IMR-90 (cell line): ENCODE measurements around the gene SAMD15. TPM values are rescaled to one million over a fixed set of nuclear protein-coding genes. Genes with fewer than 3 reads are reported as not detected.

Source experiments
- ATAC-seq: fragments of 200-7000 bp; cut with Tn5 transposase; 2 replicates; pipeline ENCODE4 v1.9.1; 2020; ENCODE audit warnings: low read depth, mild to moderate bottlenecking, moderate library complexity
- BruUV-seq: library from RNA; stranded (reverse); fragments of 400-500 nt; replicated peaks from 2 replicates; lab custom pipeline; 2021; lab: Mats Ljungman, UMichigan
- CTCF ChIA-PET: fragments of 300-600 bp; formaldehyde crosslinking; extraction: SDS; loops from one replicate; lab custom pipeline; 2021; ENCODE audit warnings: antibody characterized with exemption; lab: Yijun Ruan, JAX
- POLR2A ChIA-PET: fragments of 300-600 bp; sonication (Branson Sonifier 250); formaldehyde crosslinking; loops from one replicate; lab custom pipeline; 2022; ENCODE audit warnings: antibody characterized with exemption; ENCODE audit not compliant: unreplicated experiment; lab: Charles Lee
- DNase-seq: peaks from one replicate; pipeline ENCODE4 v3.0.0; 2013
- H2AFZ ChIP-seq: replicated peaks from 2 replicates; pipeline ENCODE3; 2013; ENCODE audit warnings: low read length, mild to moderate bottlenecking; ENCODE audit not compliant: poor library complexity
- H2AK5ac ChIP-seq: 2 replicates; pipeline ENCODE4 v1.6.1; 2013; ENCODE audit warnings: low read depth, low read length, inconsistent platforms
- H2AK9ac ChIP-seq: replicated peaks from 2 replicates; pipeline ENCODE3; 2013; ENCODE audit warnings: mild to moderate bottlenecking, low read depth, low read length, moderate library complexity; ENCODE audit not compliant: poor library complexity
- H2BK120ac ChIP-seq: 2 replicates; pipeline ENCODE4 v1.6.1; 2013; ENCODE audit warnings: low read depth, low read length, inconsistent platforms
- H2BK15ac ChIP-seq: 3 replicates; pipeline ENCODE4 v1.6.1; 2013; ENCODE audit warnings: low read depth, low read length, inconsistent platforms
- H2BK20ac ChIP-seq: 2 replicates; pipeline ENCODE4 v1.6.1; 2013; ENCODE audit warnings: low read depth, mild to moderate bottlenecking, inconsistent platforms, low read length, moderate library complexity
- H2BK5ac ChIP-seq: 2 replicates; pipeline ENCODE4 v1.6.1; 2013; ENCODE audit warnings: mild to moderate bottlenecking, low read depth, low read length, inconsistent platforms; ENCODE audit not compliant: poor library complexity, severe bottlenecking
- H3K14ac ChIP-seq: replicated peaks from 2 replicates; pipeline ENCODE4 v1.6.1; 2013; ENCODE audit warnings: low read depth, low read length, inconsistent platforms
- H3K18ac ChIP-seq: 2 replicates; pipeline ENCODE4 v1.6.1; 2013; ENCODE audit warnings: low read depth, low read length, control low read depth
- H3K23ac ChIP-seq: 2 replicates; pipeline ENCODE4 v1.6.1; 2013; ENCODE audit warnings: low read depth, low read length, inconsistent platforms
- H3K27ac ChIP-seq: 2 replicates; pipeline ENCODE4 v1.5.1; 2013; ENCODE audit warnings: mild to moderate bottlenecking, control low read depth, low read length; ENCODE audit not compliant: insufficient read depth
- H3K27me3 ChIP-seq: 2 replicates; pipeline ENCODE4 v1.6.1; 2013; ENCODE audit warnings: low read length; ENCODE audit not compliant: control insufficient read depth, insufficient read depth
- H3K36me3 ChIP-seq: 2 replicates; pipeline ENCODE4 v1.6.1; 2013; ENCODE audit warnings: low read length, mixed read lengths; ENCODE audit not compliant: control insufficient read depth, insufficient read depth
- H3K4ac ChIP-seq: 2 replicates; pipeline ENCODE4 v1.6.1; 2013; ENCODE audit warnings: low read depth, low read length, inconsistent platforms
- H3K4me1 ChIP-seq: 2 replicates; pipeline ENCODE4 v1.6.1; 2013; ENCODE audit warnings: low read length, mixed read lengths; ENCODE audit not compliant: control insufficient read depth, insufficient read depth
- H3K4me2 ChIP-seq: 2 replicates; pipeline ENCODE4 v1.6.1; 2013; ENCODE audit warnings: low read depth, mild to moderate bottlenecking, control low read depth, low read length, moderate library complexity
- H3K4me3 ChIP-seq: 2 replicates; pipeline ENCODE4 v1.5.1; 2013; ENCODE audit warnings: low read depth, mild to moderate bottlenecking, control low read depth, low read length, moderate library complexity; ENCODE audit not compliant: insufficient read depth
- H3K56ac ChIP-seq: 2 replicates; pipeline ENCODE4 v1.6.1; 2013; ENCODE audit warnings: low read length, inconsistent platforms; ENCODE audit not compliant: insufficient read depth; ENCODE audit errors: extremely low read depth
- H3K79me1 ChIP-seq, 2 experiments: 2 replicates each; pipeline ENCODE4 v1.6.1; 2013; ENCODE audit warnings: low read length in 2 of 2, inconsistent platforms in 1 of 2, low read depth in 1 of 2
- H3K9ac ChIP-seq: 2 replicates; pipeline ENCODE4 v1.6.1; 2013; ENCODE audit warnings: low read depth, low read length, control low read depth
- H3K9me1 ChIP-seq: 2 replicates; pipeline ENCODE4 v1.6.1; 2013; ENCODE audit warnings: low read length, inconsistent platforms; ENCODE audit not compliant: insufficient read depth
- H3K9me3 ChIP-seq: 2 replicates; pipeline ENCODE4 v1.6.1; 2013; ENCODE audit warnings: low read length; ENCODE audit not compliant: control insufficient read depth, insufficient read depth
- H4K20me1 ChIP-seq: 2 replicates; pipeline ENCODE4 v1.6.1; 2013; ENCODE audit warnings: low read length, inconsistent platforms; ENCODE audit not compliant: insufficient read depth
- H4K5ac ChIP-seq: 2 replicates; pipeline ENCODE4 v1.6.1; 2013; ENCODE audit warnings: mild to moderate bottlenecking, low read depth, low read length, control low read depth
- H4K8ac ChIP-seq, 2 experiments: 2 replicates each; pipeline ENCODE4 v1.6.1; 2013; ENCODE audit warnings: low read depth in 2 of 2, low read length in 2 of 2, control low read depth in 1 of 2, inconsistent platforms in 1 of 2
- H4K91ac ChIP-seq: 2 replicates; pipeline ENCODE4 v1.6.1; 2013; ENCODE audit warnings: low read depth, low read length, inconsistent platforms; ENCODE audit not compliant: insufficient read depth
- CTCF ChIP-seq: conservative IDR thresholded peaks from 2 replicates; pipeline ENCODE4 v1.5.1; 2012; ENCODE audit warnings: mild to moderate bottlenecking, low read depth, low read length, improper control_type of control experiment
- ELK1 ChIP-seq: fragments of 150-350 bp; IDR thresholded peaks from 2 replicates; pipeline ENCODE4 v1.6.1; 2016; ENCODE audit warnings: low read depth, mild to moderate bottlenecking, low read length, moderate library complexity, borderline replicate concordance
- FOS ChIP-seq: fragments of 150-350 bp; IDR thresholded peaks from 2 replicates; pipeline ENCODE4 v1.6.1; 2016; ENCODE audit warnings: low read depth, low read length
- MAZ ChIP-seq: IDR thresholded peaks from 2 replicates; pipeline ENCODE4 v1.6.1; 2012; ENCODE audit warnings: low read depth, mild to moderate bottlenecking, low read length, improper control_type of control experiment, moderate library complexity, borderline replicate concordance
- NFE2L2 ChIP-seq: fragments of 150-350 bp; IDR thresholded peaks from 2 replicates; pipeline ENCODE4 v1.6.1; 2016; ENCODE audit warnings: low read depth, mild to moderate bottlenecking, low read length
- RCOR1 ChIP-seq: IDR thresholded peaks from 2 replicates; pipeline ENCODE4 v1.6.1; 2012; ENCODE audit warnings: mild to moderate bottlenecking, low read length, improper control_type of control experiment; ENCODE audit not compliant: insufficient replicate concordance
- RFX5 ChIP-seq: IDR thresholded peaks from 2 replicates; pipeline ENCODE4 v1.8.0; 2012; ENCODE audit warnings: low read depth, mild to moderate bottlenecking, low read length, moderate library complexity
- SMC3 ChIP-seq: fragments of 150-350 bp; IDR thresholded peaks from 2 replicates; pipeline ENCODE4 v1.6.1; 2016; ENCODE audit warnings: low read depth, mild to moderate bottlenecking, antibody characterized with exemption, low read length, moderate library complexity
- USF2 ChIP-seq: fragments of 150-350 bp; IDR thresholded peaks from 2 replicates; pipeline ENCODE4 v1.6.1; 2017; ENCODE audit warnings: mild to moderate bottlenecking, antibody characterized with exemption, low read length, low read depth
- WGBS, 2 experiments: methylation state at CpG; one replicate each; pipeline versions ENCODE4 v1.1.5 to v1.1.7; 2013; ENCODE audit warnings: missing lambda C conversion rate in 2 of 2; ENCODE audit not compliant: insufficient read length in 1 of 2; ENCODE audit errors: extremely low coverage in 2 of 2; 5-methylcytosine and 5-hydroxymethylcytosine counted together
- dilution Hi-C: fragments of 300-500 bp; cut with HindIII; formaldehyde crosslinking; loops from one replicate; pipeline ENCODE4 v1.14.3; 2018; ENCODE audit warnings: low sequenced_read_pairs; ENCODE audit not compliant: unreplicated experiment
- in situ Hi-C: fragments of 300-500 bp; cut with MboI; formaldehyde crosslinking; loops from 3 replicates; pipeline ENCODE4 v1.14.3; 2019; ENCODE audit warnings: low sequenced_read_pairs, inconsistent platforms, mixed read lengths
- intact Hi-C: fragments of 100-400 bp; cut with micrococcal nuclease; formaldehyde crosslinking; loops from 2 replicates; pipeline ENCODE4 v1.10.0; 2022
- polyA plus RNA-seq, 3 experiments: library from polyadenylated mRNA; depleted of rRNA; stranded (reverse); fragments of >200 nt; gene quantifications; 2 replicates each; pipeline ENCODE4 v1.2.3, GENCODE V29; 2012; ENCODE audit warnings: low replicate concordance in 1 of 3
- total RNA-seq: library from RNA; depleted of rRNA; stranded (reverse); fragments of >200 nt; gene quantifications from 2 replicates; pipeline ENCODE4 v1.2.3, GENCODE V29; 2012

The SAMD15 gene
- total and polyA plus RNA-seq, 2 of the 4 experiments (the other 2 are of a cell fraction), result 0.68 to 1.3 TPM

- in situ Hi-C loops (no loop called here), dilution Hi-C loops (no loop called here), intact Hi-C loops (no loop called here)
- Histone ChIP-seq H2BK120ac (no peak overlapping the region), H2AK5ac (no peak overlapping the region), H4K8ac (no peak overlapping the region), H3K9me1 (no peaks in the 10 kb centered on the region), H3K9ac (no peak overlapping the region), H3K18ac (no peak overlapping the region), H3K79me1 (no peaks in the 10 kb centered on the region), H3K9me3 (peaks cover under 1% of the 10 kb centered on the region; the same call in 1 of the 2 replicates), H3K36me3 (peaks cover 48% of the 10 kb centered on the region), H3K4me2 (no peak overlapping the region), H3K4ac (no peak overlapping the region), H2AK9ac (no peak overlapping the region), H3K27ac (no peak overlapping the region), H3K23ac (no peak overlapping the region), H2BK20ac (no peak overlapping the region), H2BK5ac (no peak overlapping the region), H3K4me3 (no peak overlapping the region), H4K5ac (no peak overlapping the region), H2BK15ac (no peak overlapping the region), H4K91ac (no peak overlapping the region), H3K4me1 (no peaks in the 10 kb centered on the region), H3K14ac (no peak overlapping the region), H3K56ac (no peak overlapping the region), H2AFZ (no peak overlapping the region), H3K27me3 (no peaks in the 10 kb centered on the region), H4K20me1 (no peaks in the 10 kb centered on the region)
- BruUV-seq, result no TSS peak
- ATAC-seq (no peak), DNase-seq (no peak)
- ChIA-PET POLR2A (no interaction called here), CTCF (interaction anchor here (1.4 kb wide), 1 partner anchor 22 kb away, joined by 3 read pairs; no protein-coding TSS in a partner anchor)
- WGBS, 2 experiments, result no CpG with 5 or more reads among the region's 3 CpGs
- TF ChIP-seq ELK1, result no peak
- no peak for TF ChIP-seq NFE2L2
- no peak for TF ChIP-seq MAZ
- no peak for TF ChIP-seq FOS
- TF ChIP-seq RFX5, result no peak
- TF ChIP-seq SMC3, result no peak
- no peak for TF ChIP-seq RCOR1
- TF ChIP-seq CTCF, result no peak
- TF ChIP-seq USF2, result no peak
Measured at GRCh38 chr14:77424862-77425261, 47.7 kb downstream of the SAMD15 start.
